ENCODE data around the gene IGBP1.

- TF ChIP-seq CTCF (IDR thresholded peaks at IDR 0.05), result no peak
- TF ChIP-seq POLR2A (IDR thresholded peaks at IDR 0.05), result no peak
These were observed 1.0 kb upstream of the IGBP1 start for GRCh38 chrX:70132224-70132623.
